Left ventricle myocardium inferior (tissue), 1 donor: ENCODE measurements around the gene HSPA8. TPM values are rescaled to one million over a fixed set of nuclear protein-coding genes. Genes with fewer than 3 reads are reported as not detected.
A peak's percentile ranks its signal among the peaks of the same experiment; 100 is the strongest.

ENCODE experiments used
- DNase-seq: peaks from one replicate; pipeline ENCODE4 v3.0.0-alpha.2; 2020
- H3K27ac ChIP-seq: fragments of 200-600 bp; replicated peaks from 2 replicates; pipeline ENCODE4 v1.8.0; 2021
- H3K27me3 ChIP-seq: fragments of 200-600 bp; 2 replicates; pipeline ENCODE4 v1.8.0; 2021; ENCODE audit warnings: low read depth
- H3K36me3 ChIP-seq: fragments of 200-600 bp; 2 replicates; pipeline ENCODE4 v1.8.0; 2021
- H3K4me1 ChIP-seq: fragments of 200-600 bp; 2 replicates; pipeline ENCODE4 v1.8.0; 2021
- H3K4me3 ChIP-seq: fragments of 200-600 bp; 2 replicates; pipeline ENCODE4 v1.8.0; 2021; ENCODE audit warnings: mild to moderate bottlenecking, moderate library complexity
- H3K9me3 ChIP-seq: fragments of 200-600 bp; replicated peaks from 2 replicates; pipeline ENCODE4 v1.8.0; 2021
- CTCF ChIP-seq: fragments of 200-600 bp; IDR thresholded peaks from 2 replicates; pipeline ENCODE4 v1.8.0; 2021; ENCODE audit warnings: antibody characterized with exemption, mild to moderate bottlenecking, borderline replicate concordance
- intact Hi-C: fragments of 100-400 bp; cut with micrococcal nuclease; formaldehyde crosslinking; loops from one replicate; pipeline ENCODE4 v1.11.0; 2022
- total RNA-seq: library from RNA; stranded (reverse); fragmentation: NEBNext Ultra II Directional; extraction: Animal tissue kit (Norgen Biotek cat#: 25700); gene quantifications from one replicate; pipeline ENCODE4 v1.2.1, GENCODE V29; 2021
- donor health status: DM: no; HTN: yes; CAD: no; lungs with severe emphysema.

Gene HSPA8
- total RNA-seq, 1 donor from 2014 or later, result 1,405 TPM

GRCh38 chr11:123065621-123066020, 3.7 kb upstream of the HSPA8 start:
- Histone ChIP-seq H3K27me3 (no peaks in the 10 kb centered on the region), H3K27ac (peak overlapping the region; percentile 100), H3K36me3 (peaks cover 8% of the 10 kb centered on the region), H3K4me1 (peaks cover 61% of the 10 kb centered on the region), H3K4me3 (no peak overlapping the region), H3K9me3 (no peaks in the 10 kb centered on the region)
- DNase-seq, result no peak
- intact Hi-C loops, result no loop called here
- TF ChIP-seq CTCF, result no peak

GRCh38 chr11:123063826-123064657, 2.1 kb upstream of the HSPA8 start:
- Histone ChIP-seq H3K4me1 (peaks cover 66% of the 10 kb centered on the region), H3K4me3 (peak overlapping the region; percentile 98), H3K36me3 (peaks cover 24% of the 10 kb centered on the region), H3K27ac (peak overlapping the region; percentile 100), H3K27me3 (no peaks in the 10 kb centered on the region), H3K9me3 (no peaks in the 10 kb centered on the region)
- TF ChIP-seq CTCF, result no peak
- no peak for DNase-seq
- intact Hi-C loops, result no loop called here

GRCh38 chr11:123062892-123063825, 1.2 kb upstream of the HSPA8 start:
- H3K4me3 ChIP-seq, result peak overlapping the region; percentile 98
- no peaks in the 10 kb centered on the region for H3K27me3 ChIP-seq
- H3K36me3 ChIP-seq, result peaks cover 32% of the 10 kb centered on the region
- peak overlapping the region; percentile 100 for H3K27ac ChIP-seq
- no peaks in the 10 kb centered on the region for H3K9me3 ChIP-seq
- no peak for TF ChIP-seq CTCF
- H3K4me1 ChIP-seq, result peaks cover 72% of the 10 kb centered on the region
- no peak for DNase-seq
- intact Hi-C loops, result no loop called here

GRCh38 chr11:123062158-123062891, 389 bp upstream of the HSPA8 start:
- Histone ChIP-seq H3K36me3 (peaks cover 41% of the 10 kb centered on the region), H3K27ac (peak overlapping the region; percentile 100), H3K27me3 (no peaks in the 10 kb centered on the region), H3K4me3 (peak overlapping the region; percentile 98), H3K9me3 (no peaks in the 10 kb centered on the region), H3K4me1 (peaks cover 80% of the 10 kb centered on the region)
- DNase-seq, result peak; percentile 99
- intact Hi-C loops, result no loop called here
- TF ChIP-seq CTCF, result peak; percentile 8
